GM04504 (cell line): Measurements from ENCODE around the gene TAF11L13.

Experiments
- DNase-seq: peaks from one replicate; pipeline ENCODE4 v3.0.0-alpha.2; 2012; ENCODE audit warnings: low read depth

Gene TAF11L13

GRCh38 chr5:17679597-17680203 lies 47.8 kb downstream of the TAF11L13 start:
- DNase-seq = no peak

GRCh38 chr5:17680737-17681136 lies 48.8 kb downstream of the TAF11L13 start:
- DNase-seq = no peak
